Trophoblast cell (in vitro differentiated cells and primary cell): ENCODE data around the gene CACNA2D4.

Experiments used
- DNase-seq, 2 donors: peaks; one replicate each; pipeline ENCODE4 v3.0.0-alpha.2; 2016
- H2AFZ ChIP-seq: 2 replicates; pipeline ENCODE4 v1.6.1; 2013; ENCODE audit warnings: low read length, moderate library complexity, mild to moderate bottlenecking; ENCODE audit not compliant: insufficient read depth, poor library complexity
- H2AK5ac ChIP-seq: 2 replicates; pipeline ENCODE4 v1.6.1; 2013; ENCODE audit warnings: mild to moderate bottlenecking, low read length
- H2BK120ac ChIP-seq: 2 replicates; pipeline ENCODE4 v1.6.1; 2013; ENCODE audit warnings: low read length, mild to moderate bottlenecking, moderate library complexity; ENCODE audit not compliant: insufficient read depth, poor library complexity
- H2BK12ac ChIP-seq: 2 replicates; pipeline ENCODE4 v1.6.1; 2013; ENCODE audit warnings: mild to moderate bottlenecking, low read length, moderate library complexity
- H2BK5ac ChIP-seq: 2 replicates; pipeline ENCODE4 v1.6.1; 2013; ENCODE audit warnings: low read length, low read depth, moderate library complexity, mild to moderate bottlenecking; ENCODE audit not compliant: poor library complexity
- H3K14ac ChIP-seq: 2 replicates; pipeline ENCODE4 v1.6.1; 2013; ENCODE audit warnings: mild to moderate bottlenecking, low read length
- H3K18ac ChIP-seq: 2 replicates; pipeline ENCODE4 v1.6.1; 2013; ENCODE audit warnings: mild to moderate bottlenecking, low read length
- H3K23ac ChIP-seq: 2 replicates; pipeline ENCODE4 v1.6.1; 2013; ENCODE audit warnings: low read length
- H3K27ac ChIP-seq: 2 replicates; pipeline ENCODE4 v1.5.1; 2013; ENCODE audit warnings: low read depth, mild to moderate bottlenecking, inconsistent platforms, low read length, moderate library complexity
- H3K27me3 ChIP-seq: 2 replicates; pipeline ENCODE4 v1.6.1; 2013; ENCODE audit warnings: inconsistent platforms, mild to moderate bottlenecking, low read length, moderate library complexity; ENCODE audit not compliant: insufficient read depth
- H3K36me3 ChIP-seq, 2 experiments: 1 replicate in 1 of 2; 2 replicates in 1 of 2; pipeline ENCODE4 v1.6.1; 2013; ENCODE audit warnings: low read length in 2 of 2, mild to moderate bottlenecking in 2 of 2, moderate library complexity in 1 of 2; ENCODE audit not compliant: insufficient read depth in 2 of 2, control insufficient read depth in 1 of 2
- H3K4ac ChIP-seq: 2 replicates; pipeline ENCODE4 v1.6.1; 2013; ENCODE audit warnings: low read depth, mild to moderate bottlenecking, low read length, moderate library complexity
- H3K4me1 ChIP-seq, 2 experiments: 1 replicate in 1 of 2; 2 replicates in 1 of 2; pipeline ENCODE4 v1.6.1; 2013; ENCODE audit warnings: low read length in 2 of 2, mild to moderate bottlenecking in 2 of 2, moderate library complexity in 1 of 2; ENCODE audit not compliant: insufficient read depth in 2 of 2, control insufficient read depth in 1 of 2
- H3K4me2 ChIP-seq: 2 replicates; pipeline ENCODE4 v1.6.1; 2013; ENCODE audit warnings: inconsistent platforms, mild to moderate bottlenecking, low read length, moderate library complexity
- H3K4me3 ChIP-seq: 2 replicates; pipeline ENCODE4 v1.5.1; 2013; ENCODE audit warnings: mild to moderate bottlenecking, low read depth, low read length, inconsistent platforms
- H3K79me1 ChIP-seq: one replicate; pipeline ENCODE4 v1.6.1; 2013; ENCODE audit warnings: low read length
- H3K79me2 ChIP-seq: 2 replicates; pipeline ENCODE4 v1.6.1; 2013; ENCODE audit warnings: low read length, mild to moderate bottlenecking; ENCODE audit not compliant: control insufficient read depth, insufficient read depth, poor library complexity
- H3K9ac ChIP-seq: 2 replicates; pipeline ENCODE4 v1.6.1; 2013; ENCODE audit warnings: mild to moderate bottlenecking, low read length
- H3K9me3 ChIP-seq: 2 replicates; pipeline ENCODE4 v1.6.1; 2013; ENCODE audit warnings: low read depth, mild to moderate bottlenecking, control low read depth, inconsistent platforms, low read length; ENCODE audit not compliant: insufficient read depth
- H4K12ac ChIP-seq: 2 replicates; pipeline ENCODE4 v1.6.1; 2013; ENCODE audit warnings: low read depth, mild to moderate bottlenecking, low read length, moderate library complexity
- H4K8ac ChIP-seq: 2 replicates; pipeline ENCODE4 v1.6.1; 2013; ENCODE audit warnings: low read depth, mild to moderate bottlenecking, low read length, moderate library complexity
- H4K91ac ChIP-seq: one replicate; pipeline ENCODE4 v1.6.1; 2013; ENCODE audit warnings: low read depth, mild to moderate bottlenecking, low read length, moderate library complexity
- WGBS: extraction: QIAGEN DNeasy Blood & Tissue Kit; methylation state at CpG from one replicate; pipeline ENCODE4 v1.1.7; 2013; ENCODE audit warnings: missing lambda C conversion rate; ENCODE audit not compliant: insufficient read length, insufficient coverage; ENCODE audit errors: extremely low coverage; 5-methylcytosine and 5-hydroxymethylcytosine counted together

Gene CACNA2D4

GRCh38 chr12:1844661-1845409, 73.6 kb downstream of the CACNA2D4 start:
- no CpG with 5 or more reads among the region's 12 CpGs for WGBS
- no peak overlapping the region for H3K23ac ChIP-seq
- no peak overlapping the region for H3K14ac ChIP-seq
- no peak overlapping the region for H3K9ac ChIP-seq
- H3K79me2 ChIP-seq, result no peaks in the 10 kb centered on the region
- H3K36me3 ChIP-seq, result no peaks in the 10 kb centered on the region
- H4K91ac ChIP-seq, result no peak overlapping the region
- H2AFZ ChIP-seq, result no peak overlapping the region
- no peaks in the 10 kb centered on the region for H3K27me3 ChIP-seq
- no peak overlapping the region for H3K27ac ChIP-seq
- H2AK5ac ChIP-seq, result no peak overlapping the region
- no peak overlapping the region for H2BK5ac ChIP-seq
- H3K9me3 ChIP-seq, result no peaks in the 10 kb centered on the region
- DNase-seq, result no peak
- H3K4ac ChIP-seq, result no peak overlapping the region
- no peak overlapping the region for H3K18ac ChIP-seq
- no peak overlapping the region for H4K8ac ChIP-seq
- no peak overlapping the region for H3K4me2 ChIP-seq
- H4K12ac ChIP-seq, result no peak overlapping the region
- no peak overlapping the region for H2BK12ac ChIP-seq
- no peaks in the 10 kb centered on the region for H3K4me1 ChIP-seq
- no peak overlapping the region for H3K4me3 ChIP-seq
- no peaks in the 10 kb centered on the region for H3K79me1 ChIP-seq
- H2BK120ac ChIP-seq, result no peak overlapping the region

GRCh38 chr12:1844223-1844622, 74.2 kb downstream of the CACNA2D4 start:
- H3K79me2 ChIP-seq, result no peaks in the 10 kb centered on the region
- WGBS, result no CpG with 5 or more reads among the region's 10 CpGs
- H3K9me3 ChIP-seq, result no peaks in the 10 kb centered on the region
- H3K36me3 ChIP-seq, result no peaks in the 10 kb centered on the region
- H3K4me1 ChIP-seq, result no peaks in the 10 kb centered on the region
- H2BK12ac ChIP-seq, result no peak overlapping the region
- no peak overlapping the region for H3K27ac ChIP-seq
- no peak overlapping the region for H3K14ac ChIP-seq
- no peak overlapping the region for H3K9ac ChIP-seq
- H4K91ac ChIP-seq, result no peak overlapping the region
- no peaks in the 10 kb centered on the region for H3K27me3 ChIP-seq
- H4K12ac ChIP-seq, result no peak overlapping the region
- H3K4me3 ChIP-seq, result peak overlapping the region; percentile 17
- H2BK120ac ChIP-seq, result no peak overlapping the region
- no peak overlapping the region for H2AFZ ChIP-seq
- no peak overlapping the region for H3K4ac ChIP-seq
- H3K23ac ChIP-seq, result no peak overlapping the region
- H4K8ac ChIP-seq, result no peak overlapping the region
- H2BK5ac ChIP-seq, result no peak overlapping the region
- H3K4me2 ChIP-seq, result no peak overlapping the region
- no peaks in the 10 kb centered on the region for H3K79me1 ChIP-seq
- no peak overlapping the region for H3K18ac ChIP-seq
- DNase-seq, result no peak
- H2AK5ac ChIP-seq, result no peak overlapping the region

- no peak overlapping the region for H3K9ac ChIP-seq
- no peak for DNase-seq
- H4K12ac ChIP-seq, result no peak overlapping the region
- H3K4ac ChIP-seq, result no peak overlapping the region
- H3K14ac ChIP-seq, result no peak overlapping the region
- no peak overlapping the region for H4K8ac ChIP-seq
- H2BK5ac ChIP-seq, result no peak overlapping the region
- H3K9me3 ChIP-seq, result no peaks in the 10 kb centered on the region
- H3K27ac ChIP-seq, result no peak overlapping the region
- no CpG with 5 or more reads among the region's 3 CpGs for WGBS
- no peaks in the 10 kb centered on the region for H3K36me3 ChIP-seq
- H2AFZ ChIP-seq, result no peak overlapping the region
- H2AK5ac ChIP-seq, result no peak overlapping the region
- no peaks in the 10 kb centered on the region for H3K27me3 ChIP-seq
- H3K4me1 ChIP-seq, result no peaks in the 10 kb centered on the region
- no peak overlapping the region for H2BK120ac ChIP-seq
- no peaks in the 10 kb centered on the region for H3K79me2 ChIP-seq
- H3K79me1 ChIP-seq, result no peaks in the 10 kb centered on the region
- no peak overlapping the region for H3K4me2 ChIP-seq
- no peak overlapping the region for H2BK12ac ChIP-seq
- no peak overlapping the region for H3K4me3 ChIP-seq
- H4K91ac ChIP-seq, result no peak overlapping the region
- no peak overlapping the region for H3K23ac ChIP-seq
- H3K18ac ChIP-seq, result no peak overlapping the region
Measured at GRCh38 chr12:1843641-1844005, 74.8 kb downstream of the CACNA2D4 start.

- H2BK120ac ChIP-seq, result no peak overlapping the region
- H2BK12ac ChIP-seq, result no peak overlapping the region
- no peaks in the 10 kb centered on the region for H3K79me1 ChIP-seq
- no peaks in the 10 kb centered on the region for H3K9me3 ChIP-seq
- no CpG with 5 or more reads among the region's 16 CpGs for WGBS
- H3K79me2 ChIP-seq, result no peaks in the 10 kb centered on the region
- no peak overlapping the region for H2AK5ac ChIP-seq
- no peaks in the 10 kb centered on the region for H3K27me3 ChIP-seq
- peaks cover 0 to 2% of the 10 kb centered on the region in 2 experiments for H3K4me1 ChIP-seq
- H2BK5ac ChIP-seq, result no peak overlapping the region
- no peak overlapping the region for H2AFZ ChIP-seq
- H4K8ac ChIP-seq, result no peak overlapping the region
- no peak overlapping the region for H4K12ac ChIP-seq
- H3K9ac ChIP-seq, result no peak overlapping the region
- H3K4me2 ChIP-seq, result no peak overlapping the region
- H3K27ac ChIP-seq, result no peak overlapping the region
- no peak overlapping the region for H3K4ac ChIP-seq
- no peak overlapping the region for H4K91ac ChIP-seq
- no peak overlapping the region for H3K4me3 ChIP-seq
- H3K18ac ChIP-seq, result no peak overlapping the region
- H3K36me3 ChIP-seq, result no peaks in the 10 kb centered on the region
- no peak overlapping the region for H3K23ac ChIP-seq
- DNase-seq, result no peak
- H3K14ac ChIP-seq, result no peak overlapping the region
Measured at GRCh38 chr12:1842905-1843640, 75.4 kb downstream of the CACNA2D4 start.
